MCF 10A (cell line): ENCODE results near the gene FIZ1. TPM values are rescaled to one million over a fixed set of nuclear protein-coding genes. Genes with fewer than 3 reads are reported as not detected.

Experiments used
- BruUV-seq: library from RNA; stranded (reverse); fragments of 400-500 nt; replicated peaks from 2 replicates; lab custom pipeline; 2021; lab: Mats Ljungman, UMichigan
- CTCF ChIA-PET: fragments of 300-600 bp; sonication (Branson Sonifier 250); formaldehyde crosslinking; extraction: SDS; loops from one replicate; lab custom pipeline; 2021; ENCODE audit warnings: antibody characterized with exemption, inconsistent platforms; lab: Yijun Ruan, JAX
- POLR2A ChIA-PET: fragments of 300-600, 350-650 bp; sonication (Branson Sonifier 250); formaldehyde crosslinking; extraction: SDS; loops from one replicate; lab custom pipeline; 2020; ENCODE audit warnings: antibody characterized with exemption, inconsistent platforms; lab: Yijun Ruan, JAX
- DNase-seq: peaks from one replicate; pipeline ENCODE4 v3.0.0-alpha.2; 2018; ENCODE audit not compliant: unreplicated experiment
- H3K27ac Mint-ChIP-seq: one replicate; pipeline ENCODE4 v1.8.0; 2022; ENCODE audit warnings: mild to moderate bottlenecking, low read depth, mixed read lengths; ENCODE audit not compliant: unreplicated experiment
- H3K27me3 Mint-ChIP-seq: one replicate; pipeline ENCODE4 v1.8.0; 2022; ENCODE audit warnings: mixed read lengths; ENCODE audit not compliant: insufficient read depth, unreplicated experiment
- H3K36me3 Mint-ChIP-seq: one replicate; pipeline ENCODE4 v1.8.0; 2022; ENCODE audit warnings: mild to moderate bottlenecking, moderate library complexity, mixed read lengths; ENCODE audit not compliant: insufficient read depth, unreplicated experiment
- H3K4me1 Mint-ChIP-seq: one replicate; pipeline ENCODE4 v1.8.0; 2022; ENCODE audit warnings: mixed read lengths; ENCODE audit not compliant: insufficient read depth, unreplicated experiment
- H3K4me3 Mint-ChIP-seq: one replicate; pipeline ENCODE4 v1.8.0; 2022; ENCODE audit warnings: mild to moderate bottlenecking, moderate library complexity, mixed read lengths; ENCODE audit not compliant: unreplicated experiment
- H3K9me3 Mint-ChIP-seq: one replicate; pipeline ENCODE4 v1.8.0; 2022; ENCODE audit warnings: mixed read lengths; ENCODE audit not compliant: unreplicated experiment
- intact Hi-C: fragments of 100-400 bp; cut with micrococcal nuclease; formaldehyde crosslinking; loops from 2 replicates; pipeline ENCODE4 v1.14.1; 2022
- total RNA-seq: library from RNA; stranded (reverse); gene quantifications from 2 replicates; pipeline ENCODE4 v1.2.3, GENCODE V29; 2022
- TF ChIP-seq, protein P1 (sequence below): fragments of 200-600 bp; IDR thresholded peaks from one replicate; pipeline ENCODE4 v1.8.0; 2022; ENCODE audit warnings: antibody characterized with exemption, mild to moderate bottlenecking; ENCODE audit not compliant: unreplicated experiment

The FIZ1 gene
- total RNA-seq, 1 experiment from 2014 or later, result 16.3 TPM

GRCh38 chr19:55622242-55622969, 23.1 kb upstream of the FIZ1 start:
- H3K36me3 Mint-ChIP-seq, result peaks cover 24% of the 10 kb centered on the region
- ChIA-PET CTCF (interaction anchor here (0.7 to 1.8 kb wide), 3 partner anchors 10 to 205 kb away, joined by 3 to 6 read pairs (median 4); partner anchors contain the start of gene ZNF865), POLR2A (interaction anchor here (1.2 to 3.2 kb wide), 3 partner anchors 15 to 145 kb away, joined by 5 to 15 read pairs (median 7); partner anchors contain the start of gene ZNF865)
- H3K4me1 Mint-ChIP-seq, result peaks cover 10% of the 10 kb centered on the region
- no peak for DNase-seq
- H3K4me3 Mint-ChIP-seq, result no peak overlapping the region
- TF ChIP-seq, protein P1, sequence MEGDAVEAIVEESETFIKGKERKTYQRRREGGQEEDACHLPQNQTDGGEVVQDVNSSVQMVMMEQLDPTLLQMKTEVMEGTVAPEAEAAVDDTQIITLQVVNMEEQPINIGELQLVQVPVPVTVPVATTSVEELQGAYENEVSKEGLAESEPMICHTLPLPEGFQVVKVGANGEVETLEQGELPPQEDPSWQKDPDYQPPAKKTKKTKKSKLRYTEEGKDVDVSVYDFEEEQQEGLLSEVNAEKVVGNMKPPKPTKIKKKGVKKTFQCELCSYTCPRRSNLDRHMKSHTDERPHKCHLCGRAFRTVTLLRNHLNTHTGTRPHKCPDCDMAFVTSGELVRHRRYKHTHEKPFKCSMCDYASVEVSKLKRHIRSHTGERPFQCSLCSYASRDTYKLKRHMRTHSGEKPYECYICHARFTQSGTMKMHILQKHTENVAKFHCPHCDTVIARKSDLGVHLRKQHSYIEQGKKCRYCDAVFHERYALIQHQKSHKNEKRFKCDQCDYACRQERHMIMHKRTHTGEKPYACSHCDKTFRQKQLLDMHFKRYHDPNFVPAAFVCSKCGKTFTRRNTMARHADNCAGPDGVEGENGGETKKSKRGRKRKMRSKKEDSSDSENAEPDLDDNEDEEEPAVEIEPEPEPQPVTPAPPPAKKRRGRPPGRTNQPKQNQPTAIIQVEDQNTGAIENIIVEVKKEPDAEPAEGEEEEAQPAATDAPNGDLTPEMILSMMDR, result no peak
- intact Hi-C loops, result no loop called here
- BruUV-seq, result no TSS peak
- H3K27ac Mint-ChIP-seq, result no peak overlapping the region
- H3K9me3 Mint-ChIP-seq, result no peaks in the 10 kb centered on the region
- no peaks in the 10 kb centered on the region for H3K27me3 Mint-ChIP-seq

DNA sequence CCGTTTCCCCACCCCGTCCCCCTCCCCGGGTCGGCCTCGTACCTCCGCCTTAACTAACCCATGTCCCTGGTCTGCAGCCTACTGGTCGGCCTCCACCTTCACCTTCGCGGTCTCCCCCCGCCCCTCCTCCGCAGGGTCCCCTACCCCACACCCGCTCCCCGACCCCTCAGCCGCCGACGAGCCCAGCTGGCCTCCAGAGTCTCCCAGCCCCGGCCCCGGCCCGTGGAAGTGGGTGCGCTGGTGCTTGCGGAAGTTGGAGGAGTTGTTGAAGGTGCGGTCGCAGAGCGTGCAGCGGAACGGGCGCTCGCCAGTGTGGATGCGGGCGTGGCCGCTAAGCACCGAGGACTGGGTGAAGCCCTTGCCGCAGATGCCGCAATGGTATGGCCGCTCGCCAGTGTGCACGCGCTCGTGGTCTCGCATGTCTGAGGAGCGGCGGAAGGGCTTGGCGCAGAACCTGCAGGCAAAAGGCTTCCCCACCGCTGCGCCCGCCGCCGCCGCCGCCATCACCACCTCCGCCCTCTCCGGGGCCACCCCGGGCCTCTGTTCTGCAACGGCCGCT, 22.4 kb upstream of the FIZ1 start:
- no peak for DNase-seq
- CTCF ChIA-PET, result interaction anchor here (1.3 to 1.8 kb wide), 2 partner anchors 15 to 16 kb away, joined by 3 to 6 read pairs; partner anchors contain the start of gene ZNF865
- Mint-ChIP-seq H3K36me3 (peaks cover 28% of the 10 kb centered on the region), H3K9me3 (no peaks in the 10 kb centered on the region), H3K27me3 (no peaks in the 10 kb centered on the region), H3K4me1 (peaks cover 10% of the 10 kb centered on the region), H3K4me3 (no peak overlapping the region), H3K27ac (no peak overlapping the region)
- POLR2A ChIA-PET, result no interaction called here
- TF ChIP-seq, protein P1, result no peak
- no TSS peak for BruUV-seq
- intact Hi-C loops, result no loop called here

GRCh38 chr19:55621205-55621672, 21.9 kb upstream of the FIZ1 start:
- Mint-ChIP-seq H3K27me3 (no peaks in the 10 kb centered on the region), H3K9me3 (no peaks in the 10 kb centered on the region), H3K36me3 (peaks cover 28% of the 10 kb centered on the region), H3K4me1 (peaks cover 10% of the 10 kb centered on the region), H3K27ac (no peak overlapping the region), H3K4me3 (no peak overlapping the region)
- TF ChIP-seq, protein P1, result no peak
- DNase-seq, result no peak
- ChIA-PET POLR2A (interaction anchor here (1.0 to 2.5 kb wide), 3 partner anchors 15 to 40 kb away, joined by 3 to 13 read pairs (median 3); partner anchors contain the start of genes FIZ1 and ZNF579), CTCF (interaction anchor here (0.8 to 1.3 kb wide), 2 partner anchors 15 to 533 kb away, joined by 3 read pairs; no protein-coding TSS in a partner anchor)
- intact Hi-C loops, result no loop called here
- no TSS peak for BruUV-seq
